Hippocampal formation (tissue), 2 donors: Measurements from ENCODE around the gene PPP6R3.
"Not testable (repeated sequence)": the region's sequence is repeated elsewhere in the genome, so short reads cannot be mapped to it uniquely, and the experiment has no call there.

Source experiments
- DNase-seq, 2 donors: peaks; one replicate each; lab custom pipeline; 2025; lab: John Stamatoyannopoulos, UW

The PPP6R3 gene

DNA sequence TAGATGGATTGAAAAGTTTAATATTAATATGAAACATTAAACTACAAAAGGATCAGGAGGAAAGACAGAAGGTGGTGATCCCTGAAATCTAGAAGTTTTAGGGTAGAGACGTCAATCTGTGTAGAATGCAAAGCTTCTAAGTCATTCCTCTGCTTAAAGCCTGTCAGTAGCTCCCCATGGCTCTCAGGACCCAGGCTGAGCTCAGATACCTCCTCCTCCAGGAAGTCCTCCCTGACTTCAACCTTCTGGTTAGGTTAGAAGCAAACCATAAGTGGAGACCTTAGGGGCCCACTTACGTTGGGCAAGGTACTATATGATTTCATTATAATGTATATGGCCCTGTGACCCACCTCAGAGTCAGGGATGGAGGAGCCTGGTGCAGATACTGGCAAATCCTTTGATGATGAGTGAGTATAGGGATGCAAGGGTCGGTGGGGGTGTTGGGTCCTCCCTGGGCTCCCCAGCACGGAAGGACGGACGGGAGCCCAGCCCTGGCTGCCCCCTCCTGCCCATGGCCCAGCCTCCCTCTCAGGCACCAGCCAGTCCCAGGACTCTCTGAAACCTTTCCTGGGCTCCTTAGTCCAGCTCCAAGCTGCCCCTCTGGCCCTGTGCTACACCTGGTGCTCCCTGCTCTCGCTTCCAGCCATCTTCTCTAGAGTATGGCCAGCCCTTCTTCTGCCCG is 3.2 kb upstream of the PPP6R3 start:
- no peak for DNase-seq

DNA sequence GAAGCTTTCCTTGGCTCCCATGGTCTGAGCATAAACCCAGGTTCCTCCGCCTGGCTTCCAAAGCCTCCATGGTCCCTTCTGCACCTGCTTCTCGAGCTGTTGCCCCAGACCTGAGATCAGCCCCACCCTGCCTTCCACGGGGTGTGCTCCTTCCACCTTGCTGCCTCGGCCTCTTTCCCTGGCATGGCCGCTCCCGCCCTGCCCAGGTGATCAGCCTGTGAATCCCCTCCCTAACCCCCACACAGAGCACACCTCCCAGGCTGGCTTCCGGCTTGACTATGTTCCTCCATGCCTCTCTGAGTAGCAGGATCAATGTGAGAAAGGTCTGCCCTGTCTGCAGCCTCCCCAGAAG is 2.7 kb upstream of the PPP6R3 start:
- DNase-seq = no peak

GRCh38 chr11:68458340-68458739 is 2.2 kb upstream of the PPP6R3 start:
- not testable (repeated sequence) for DNase-seq

DNA sequence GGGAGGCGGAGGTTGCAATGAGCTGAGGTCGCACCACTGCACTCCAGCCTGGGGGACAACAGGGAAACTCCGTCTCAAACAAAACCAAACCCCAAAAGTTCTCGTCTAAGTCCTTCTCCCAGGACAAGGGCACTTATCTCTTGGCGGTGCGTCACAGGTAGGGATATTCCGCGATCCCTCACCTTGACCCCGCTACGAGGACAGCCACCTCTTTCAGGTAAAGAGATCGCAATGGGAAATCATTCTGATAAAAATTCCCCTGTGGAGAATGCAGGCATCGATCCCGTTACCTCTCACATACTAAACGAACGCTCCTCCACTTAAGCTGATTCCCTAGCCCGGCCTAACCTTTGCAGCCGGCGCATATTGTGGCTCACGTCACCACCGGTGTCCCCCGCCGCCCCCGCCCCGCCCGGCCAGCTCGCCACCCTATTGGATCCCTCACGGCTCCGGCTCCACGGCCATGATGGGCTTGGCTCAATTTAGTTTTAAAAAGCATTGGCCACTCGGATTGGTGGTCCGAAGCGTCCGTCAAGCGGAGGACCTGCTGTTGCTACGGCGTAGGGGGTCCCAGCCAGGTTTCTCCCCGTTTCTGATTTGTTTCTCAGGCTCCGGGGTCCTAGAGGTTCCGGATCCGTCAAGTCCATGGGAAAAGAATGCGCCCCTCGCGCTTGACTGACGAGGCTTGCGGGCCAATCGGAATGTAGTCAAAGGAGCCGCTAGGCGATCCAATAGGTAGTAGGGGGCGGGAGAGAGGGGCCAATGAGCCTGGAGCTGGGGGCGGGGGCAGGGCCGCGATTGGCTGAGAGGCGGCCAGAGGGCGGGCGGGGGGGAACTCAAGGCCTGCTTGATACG is 439 bp upstream of the PPP6R3 start:
- peak; percentile 97 to 98 for DNase-seq

GRCh38 chr11:68461575-68461917 is 994 bp downstream of the PPP6R3 start:
- DNase-seq = no peak

GRCh38 chr11:68463714-68464113 is 3.2 kb downstream of the PPP6R3 start:
- DNase-seq = no peak

- DNase-seq = no peak
Measured at GRCh38 chr11:68467201-68467834, 6.8 kb downstream of the PPP6R3 start.

DNA sequence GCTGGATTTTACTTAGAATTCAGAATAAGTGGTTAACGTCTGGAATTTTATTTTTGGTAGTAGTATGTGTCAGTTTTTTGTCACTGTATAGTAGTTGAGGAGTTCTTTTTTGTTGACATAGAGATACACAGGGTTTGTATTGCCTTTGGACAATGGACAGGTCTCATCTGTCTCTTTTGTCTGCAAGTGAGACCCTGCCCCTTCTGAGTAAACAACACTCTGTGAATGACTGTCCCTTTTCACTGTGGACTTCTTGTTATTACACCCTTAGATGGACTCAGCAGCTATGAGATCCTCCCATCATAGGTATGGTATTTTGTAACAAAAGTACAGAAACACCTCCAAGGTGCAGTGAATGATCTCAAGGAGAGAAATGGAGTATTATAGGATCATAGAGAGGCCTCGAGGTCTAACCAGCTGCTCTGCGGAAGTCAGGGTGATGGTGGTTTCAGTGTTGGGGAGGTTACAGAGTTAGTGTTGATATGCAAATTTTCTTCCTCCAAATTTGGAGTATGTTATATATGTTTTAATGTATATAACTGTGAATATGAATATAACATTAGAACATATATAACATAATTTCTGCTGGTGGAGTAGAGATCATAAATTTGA is 7.8 kb downstream of the PPP6R3 start:
- DNase-seq = no peak

- no peak for DNase-seq
Measured at GRCh38 chr11:68469122-68469521, 8.6 kb downstream of the PPP6R3 start.

- no peak for DNase-seq
Measured at GRCh38 chr11:68469642-68470041, 9.1 kb downstream of the PPP6R3 start.

GRCh38 chr11:68470304-68470811 is 9.8 kb downstream of the PPP6R3 start:
- peak in 1 of 2 donors; percentile 22 for DNase-seq

GRCh38 chr11:68471360-68472340 is 11.1 kb downstream of the PPP6R3 start:
- DNase-seq = no peak

DNA sequence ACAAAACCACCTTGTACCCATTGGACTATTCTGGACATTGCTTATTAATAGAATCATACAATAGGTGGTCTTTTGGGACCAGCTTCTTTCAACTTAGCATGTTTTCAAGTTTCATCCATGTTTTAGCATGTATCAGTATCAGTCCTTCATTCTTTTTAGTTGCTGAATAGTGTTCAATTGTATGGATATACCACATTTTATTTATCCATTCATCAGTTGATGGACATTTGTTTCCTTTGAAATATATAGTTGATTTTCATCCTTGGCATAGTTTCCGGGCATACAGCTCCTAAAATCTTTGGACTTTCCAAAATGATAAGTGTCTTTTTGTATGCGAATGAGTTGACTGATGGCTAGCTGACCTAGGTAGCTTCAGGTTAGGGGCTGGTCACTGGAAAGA is 12.2 kb downstream of the PPP6R3 start:
- DNase-seq = no peak

DNA sequence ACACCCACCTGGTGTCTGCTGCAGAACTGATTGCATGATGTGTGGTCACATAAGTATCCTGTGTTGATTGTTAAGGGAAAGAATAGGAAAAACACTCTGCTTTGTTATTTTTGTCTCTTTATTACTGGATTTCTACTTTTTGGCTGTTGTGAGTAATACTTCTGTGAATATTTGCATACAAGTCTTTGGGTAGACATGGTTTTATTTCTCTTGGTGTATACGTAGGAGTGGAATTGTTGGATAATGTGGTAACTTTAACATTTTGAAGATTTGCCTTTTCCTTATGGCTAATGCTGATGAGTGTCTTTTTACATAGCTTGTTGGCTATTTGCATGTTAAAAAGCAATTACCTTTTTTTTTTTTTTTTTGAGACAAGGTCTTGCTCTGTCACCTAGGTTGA is 13.1 kb downstream of the PPP6R3 start:
- no peak for DNase-seq

DNA sequence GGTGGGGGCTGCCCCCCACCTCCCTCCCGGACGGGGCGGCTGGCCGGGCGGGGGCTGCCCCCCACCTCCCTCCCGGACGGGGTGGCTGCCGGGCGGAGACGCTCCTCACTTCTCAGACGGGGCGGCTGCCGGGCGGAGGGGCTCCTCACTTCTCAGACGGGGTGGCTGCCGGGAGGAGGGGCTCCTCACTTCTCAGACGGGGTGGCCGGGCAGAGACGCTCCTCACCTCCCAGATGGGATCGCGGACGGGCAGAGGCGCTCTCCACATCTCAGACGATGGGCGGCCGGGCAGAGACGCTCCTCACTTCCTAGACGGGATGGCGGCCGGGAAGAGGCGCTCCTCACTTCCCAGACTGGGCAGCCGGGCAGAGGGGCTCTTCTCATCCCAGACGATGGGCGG is 15.1 kb downstream of the PPP6R3 start:
- not testable (repeated sequence) for DNase-seq

DNA sequence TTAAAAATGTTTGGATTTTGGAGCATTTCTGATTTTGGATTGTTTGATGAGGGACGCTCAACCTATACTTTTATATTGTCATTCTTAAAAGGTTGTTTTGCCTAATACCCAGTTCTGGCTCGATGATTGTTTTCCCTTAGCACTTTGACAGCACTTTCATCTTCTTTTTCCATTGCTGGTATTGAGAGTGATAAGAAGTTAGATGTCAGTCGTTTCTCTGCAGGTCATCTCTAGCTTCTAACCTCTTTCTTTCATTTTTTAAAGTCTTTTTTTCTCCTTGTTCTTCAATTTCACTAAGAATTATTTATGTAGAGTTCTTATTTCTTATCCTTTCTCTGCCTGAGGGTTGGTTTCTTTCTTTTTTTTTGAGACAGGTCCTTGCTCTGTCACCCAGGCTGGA is 18.8 kb downstream of the PPP6R3 start:
- no peak for DNase-seq

- no peak for DNase-seq
Measured at GRCh38 chr11:68480193-68480592, 19.6 kb downstream of the PPP6R3 start.

DNA sequence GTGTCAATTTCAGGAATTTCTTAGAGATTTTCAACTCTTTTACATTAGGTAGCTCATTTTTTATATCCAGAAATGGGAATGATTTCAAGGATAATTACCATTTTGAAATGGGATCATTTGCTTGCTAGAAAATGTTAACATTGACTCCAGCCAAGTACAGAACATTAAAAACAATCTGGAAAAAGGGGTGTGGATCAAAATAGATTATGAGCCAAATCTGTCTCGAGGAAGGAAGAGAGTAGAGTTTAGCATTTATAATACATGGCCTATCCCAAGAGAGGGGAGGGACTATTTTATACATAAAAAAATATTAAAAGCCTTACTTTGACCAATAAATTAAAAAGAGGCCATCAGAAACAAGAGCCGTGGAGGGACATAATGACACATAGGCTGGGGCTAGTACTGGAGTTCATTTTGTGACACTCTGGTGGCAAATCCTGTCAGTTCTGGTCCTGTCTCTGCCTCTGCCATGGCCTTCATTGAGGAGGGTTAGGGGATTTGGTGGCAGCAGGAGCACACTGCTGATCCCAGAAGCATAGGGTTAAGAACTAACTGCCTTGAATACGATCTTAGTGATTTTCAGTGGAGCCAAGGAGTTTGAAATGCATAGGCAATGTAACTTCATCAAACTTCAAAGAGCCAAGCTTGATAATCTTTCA is 20.4 kb downstream of the PPP6R3 start:
- DNase-seq = no peak

- DNase-seq = no peak
Measured at GRCh38 chr11:68481579-68482240, 21.2 kb downstream of the PPP6R3 start.

GRCh38 chr11:68488623-68489022 is 28.1 kb downstream of the PPP6R3 start:
- no peak for DNase-seq
